GM03348 (cell line): ENCODE results near the gene EEF1A2.

Experiments
- DNase-seq: peaks from one replicate; pipeline ENCODE4 v3.0.0; 2012; ENCODE audit warnings: low spot score

The EEF1A2 gene

GRCh38 chr20:63536997-63537524 is 38.2 kb upstream of the EEF1A2 start, which contains the start of gene PTK6:
TSS of gene PTK6 (minus strand) at chr20:63537376. CDS start at chr20:63537314, 62 bp downstream.
- DNase-seq, result no peak

GRCh38 chr20:63536241-63536977 is 37.5 kb upstream of the EEF1A2 start:
- DNase-seq, result peak; percentile 63

- DNase-seq, result no peak
Observed at GRCh38 chr20:63534831-63535651, 36.2 kb upstream of the EEF1A2 start.

DNA sequence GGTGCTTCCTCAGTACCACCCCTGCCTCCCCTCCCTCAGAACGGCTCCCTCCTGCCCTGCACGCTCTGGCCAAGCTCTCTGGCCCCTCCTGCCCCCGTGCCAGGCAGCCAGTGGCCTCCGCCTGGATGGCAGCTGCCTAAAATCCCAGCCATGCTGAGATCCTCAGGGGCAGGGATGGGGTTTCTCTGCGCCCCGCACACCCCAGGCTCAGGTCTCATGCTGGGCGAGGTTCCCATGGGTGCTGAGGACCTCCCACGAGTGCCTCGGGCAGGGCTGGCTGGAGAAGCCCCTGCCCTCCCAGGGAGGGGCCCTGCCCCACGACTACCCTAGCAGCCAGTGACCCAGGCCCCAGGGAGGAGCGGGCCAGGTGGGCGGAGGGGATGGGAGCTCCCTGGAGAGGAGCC is 35.5 kb upstream of the EEF1A2 start:
- DNase-seq, result no peak

DNA sequence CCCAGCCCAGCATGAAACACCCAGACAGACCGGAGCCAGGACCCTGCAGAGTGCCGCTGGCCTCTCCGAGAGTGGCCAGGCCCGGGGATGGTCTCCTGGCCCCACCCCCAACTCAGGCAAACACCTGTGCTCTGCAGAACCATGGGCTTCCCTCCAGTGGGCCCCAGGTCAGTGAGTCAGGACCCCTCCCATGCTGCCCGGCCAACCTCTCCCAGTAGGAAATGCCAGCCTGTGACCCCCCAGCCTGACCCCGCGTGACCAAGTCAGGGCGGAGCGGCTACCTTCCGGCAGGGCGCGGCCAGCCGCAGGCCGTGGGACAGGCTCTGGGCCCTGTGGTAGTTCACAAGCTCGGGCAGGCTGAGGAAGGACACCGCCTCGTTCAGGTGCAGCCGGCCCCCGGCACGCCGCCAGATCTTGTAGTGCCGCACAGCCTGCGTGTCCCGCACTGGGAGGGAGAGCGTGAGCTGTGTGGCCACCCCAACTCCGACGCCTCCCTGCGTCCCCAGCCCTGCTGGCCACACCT is 35.0 kb upstream of the EEF1A2 start:
- DNase-seq, result no peak

DNA sequence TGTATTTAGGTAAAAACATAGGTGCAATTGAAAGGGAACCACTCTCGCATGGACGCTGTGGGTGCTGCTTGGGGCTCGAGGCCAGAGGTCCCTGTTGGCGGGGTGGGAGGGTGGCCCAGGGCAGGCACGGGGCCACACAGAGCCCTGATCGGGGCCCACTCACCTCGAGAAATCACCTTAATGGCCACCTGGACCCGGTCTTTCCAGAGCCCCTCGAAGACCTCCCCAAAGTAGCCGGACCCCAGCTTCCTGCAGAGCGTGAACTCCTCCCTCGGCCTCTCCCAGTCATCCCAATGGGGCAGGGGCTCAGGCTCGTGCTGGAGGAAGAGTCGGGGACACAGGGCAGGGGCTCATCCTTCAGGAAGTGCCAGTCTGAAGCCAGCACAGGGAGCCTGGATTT is 34.5 kb upstream of the EEF1A2 start:
- no peak for DNase-seq

DNA sequence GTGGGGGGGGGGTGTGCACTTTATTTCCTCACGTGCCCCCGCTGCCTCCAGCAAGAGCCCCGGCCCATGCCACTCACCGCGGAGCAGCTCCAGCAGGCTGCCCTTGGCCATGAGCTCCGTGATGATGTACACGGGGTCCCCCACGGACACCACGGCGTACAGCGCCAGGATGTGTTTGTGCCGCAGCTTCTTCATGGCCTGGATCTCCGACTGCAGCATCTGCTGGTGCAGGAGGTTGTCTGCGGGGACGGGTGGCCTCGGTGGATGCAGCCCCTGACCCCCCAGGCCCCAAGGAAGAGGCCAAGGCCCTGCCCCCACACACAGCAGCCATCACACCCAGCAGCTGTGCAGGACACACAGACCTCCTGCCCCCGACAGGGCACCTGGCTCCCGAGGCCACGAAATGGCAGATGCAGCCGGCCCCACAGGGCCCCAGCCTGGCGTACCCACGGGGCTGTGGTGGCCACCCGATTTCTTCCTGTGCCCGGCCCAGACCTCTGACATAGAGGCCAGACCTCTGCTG is 33.6 kb upstream of the EEF1A2 start:
- DNase-seq, result no peak

DNA sequence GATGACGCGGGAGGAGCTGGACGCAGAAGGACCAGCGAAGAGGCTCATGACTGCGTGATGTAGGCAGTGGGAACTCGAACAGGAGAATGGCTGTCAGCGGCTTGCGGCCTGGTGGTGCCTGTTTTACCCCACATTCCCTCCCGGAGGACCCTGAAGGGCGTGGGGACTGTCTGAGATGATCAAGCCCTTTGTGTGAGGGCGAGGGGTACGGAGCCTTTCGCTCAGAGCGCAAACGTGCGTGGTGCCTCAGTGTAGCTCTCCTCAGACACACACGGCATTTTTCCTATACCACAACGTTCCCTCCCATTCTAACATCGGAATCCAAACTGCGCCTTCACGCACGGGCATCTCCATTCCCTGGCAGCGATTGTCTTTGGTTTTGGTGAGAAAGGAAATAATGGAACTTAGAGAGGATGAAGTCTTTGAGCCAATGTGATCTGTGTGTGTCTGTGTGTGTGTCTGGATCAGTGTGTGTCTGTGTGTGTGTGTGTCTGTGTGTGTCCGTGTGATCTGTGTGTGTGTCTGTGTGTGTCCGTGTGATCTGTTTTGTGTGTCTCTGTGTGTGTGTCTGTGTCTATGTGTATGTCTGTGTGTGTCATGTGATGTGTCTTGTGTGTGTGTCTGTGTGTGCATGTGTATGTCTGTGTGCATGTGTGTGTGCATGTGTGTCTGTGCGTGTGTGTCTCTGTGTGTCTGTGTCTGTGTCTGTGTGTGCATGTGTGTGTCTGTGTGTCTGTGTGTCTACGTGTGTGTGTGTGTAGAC is 33.0 kb upstream of the EEF1A2 start:
- DNase-seq, result no peak

- DNase-seq, result no peak
Observed at GRCh38 chr20:63530788-63531160, 31.9 kb upstream of the EEF1A2 start.

GRCh38 chr20:63529861-63530787 is 31.2 kb upstream of the EEF1A2 start:
- no peak for DNase-seq

GRCh38 chr20:63529180-63529860 is 30.4 kb upstream of the EEF1A2 start:
- DNase-seq, result no peak

DNA sequence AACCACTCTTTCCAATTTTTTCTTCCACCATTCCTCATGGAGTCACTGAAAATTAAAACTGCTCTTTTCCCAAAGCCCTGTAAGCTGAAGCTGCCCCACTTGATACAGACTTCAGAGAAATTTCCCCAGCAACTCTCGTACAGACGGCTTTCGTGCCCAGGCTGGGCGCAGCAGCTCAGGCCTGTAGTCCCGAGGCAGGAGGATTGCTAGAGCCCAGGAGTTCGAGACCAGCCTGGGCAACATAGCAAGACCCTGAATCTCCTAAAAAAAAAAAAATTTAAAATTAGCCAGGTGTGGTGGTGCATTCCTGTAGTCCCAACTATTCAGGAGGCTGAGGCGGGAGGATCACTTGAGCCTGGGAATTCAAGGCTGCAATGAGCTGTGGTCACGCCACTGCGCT is 28.3 kb upstream of the EEF1A2 start:
- no peak for DNase-seq

- no peak for DNase-seq
Observed at GRCh38 chr20:63525971-63526370, 27.1 kb upstream of the EEF1A2 start.

- DNase-seq, result no peak
Observed at GRCh38 chr20:63525185-63525584, 26.3 kb upstream of the EEF1A2 start.

DNA sequence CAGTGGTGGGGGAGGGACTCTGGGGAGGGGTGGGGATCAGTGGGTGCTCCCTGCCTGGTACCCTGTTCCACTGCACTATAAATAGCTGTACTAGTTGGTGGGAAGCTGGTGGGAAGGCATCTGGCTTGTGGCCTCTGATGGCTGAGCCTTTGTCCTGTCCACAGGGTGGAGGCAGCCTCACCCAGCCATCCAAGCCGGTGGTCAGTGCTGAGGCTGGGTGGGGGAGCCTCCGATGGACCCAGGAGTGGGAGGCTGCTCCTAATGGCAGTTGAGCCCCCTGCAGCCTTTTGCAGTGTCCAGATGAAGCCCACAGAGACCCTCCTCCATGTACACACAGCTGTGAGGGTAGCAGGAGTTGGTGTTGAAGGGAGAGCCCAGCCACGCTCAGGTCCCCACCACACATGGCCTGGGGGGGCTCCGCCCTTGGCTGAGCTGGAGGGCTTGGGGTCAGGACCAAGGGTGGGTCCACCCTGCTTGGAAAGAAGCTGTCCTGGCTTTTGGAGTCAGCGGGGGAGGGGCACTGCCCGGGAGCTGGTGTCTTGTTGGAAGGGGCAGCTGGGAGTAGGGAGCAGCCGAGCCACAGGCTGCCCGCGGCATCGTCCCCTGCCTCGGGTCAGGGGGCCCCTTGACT is 24.2 kb upstream of the EEF1A2 start:
- no peak for DNase-seq

GRCh38 chr20:63522091-63522868 is 23.4 kb upstream of the EEF1A2 start:
- no peak for DNase-seq

- DNase-seq, result no peak
Observed at GRCh38 chr20:63521602-63522001, 22.7 kb upstream of the EEF1A2 start.

DNA sequence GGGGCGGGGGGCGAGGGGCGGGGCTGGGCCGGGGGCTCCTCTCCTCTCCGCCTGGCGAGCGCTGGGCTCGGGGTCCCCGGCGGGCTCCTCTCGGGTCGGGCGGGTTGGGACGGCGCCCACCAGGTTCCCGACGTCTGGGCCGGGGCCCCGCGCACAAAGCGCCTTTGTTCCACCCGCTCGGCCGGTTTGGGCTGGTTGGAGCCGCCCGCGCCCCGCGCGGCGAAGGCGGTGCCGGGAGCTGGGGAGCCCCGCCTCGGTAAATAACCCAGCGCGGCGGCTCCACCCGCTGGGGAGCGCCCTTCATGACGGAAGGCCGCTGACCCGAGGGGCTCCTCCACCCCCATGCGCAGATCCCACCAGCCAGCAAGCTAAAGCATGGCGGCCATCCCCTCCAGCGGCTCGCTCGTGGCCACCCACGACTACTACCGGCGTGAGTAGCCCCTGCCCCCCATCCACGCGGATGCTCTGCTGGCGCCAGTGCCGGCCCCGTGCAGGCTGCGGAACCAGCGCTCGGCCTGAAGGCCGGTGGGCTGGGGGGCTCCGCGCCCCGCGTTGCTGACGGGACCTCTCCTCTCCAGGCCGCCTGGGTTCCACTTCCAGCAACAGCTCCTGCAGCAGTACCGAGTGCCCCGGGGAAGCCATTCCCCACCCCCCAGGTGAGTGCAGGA is 22.2 kb upstream of the EEF1A2 start:
- DNase-seq, result peak; percentile 91
